HPDE6-E6E7 (cell line): ENCODE measurements around the gene IGSF21.

Source experiments
- DNase-seq: peaks from one replicate; pipeline ENCODE4 v3.0.0; 2011; ENCODE audit warnings: missing footprints; ENCODE audit errors: extremely low spot score

IGSF21 gene

GRCh38 chr1:18299441-18300338, 192.1 kb downstream of the IGSF21 start:
- no peak for DNase-seq

GRCh38 chr1:18300376-18300775, 192.8 kb downstream of the IGSF21 start:
- no peak for DNase-seq

- DNase-seq = no peak
Observed at GRCh38 chr1:18302788-18303413, 195.3 kb downstream of the IGSF21 start.

GRCh38 chr1:18304151-18304869, 196.7 kb downstream of the IGSF21 start:
- no peak for DNase-seq

- DNase-seq = no peak
Observed at GRCh38 chr1:18305182-18305795, 197.7 kb downstream of the IGSF21 start.

GRCh38 chr1:18307329-18307898, 199.8 kb downstream of the IGSF21 start:
- DNase-seq = no peak

GRCh38 chr1:18309552-18310155, 202.1 kb downstream of the IGSF21 start:
- DNase-seq = no peak

- DNase-seq = no peak
Observed at GRCh38 chr1:18312961-18313360, 205.4 kb downstream of the IGSF21 start.

GRCh38 chr1:18313523-18313922, 205.9 kb downstream of the IGSF21 start:
- no peak for DNase-seq

GRCh38 chr1:18314399-18314798, 206.8 kb downstream of the IGSF21 start:
- DNase-seq = no peak

GRCh38 chr1:18315449-18315848, 207.9 kb downstream of the IGSF21 start:
- no peak for DNase-seq

- no peak for DNase-seq
Observed at GRCh38 chr1:18316764-18317163, 209.2 kb downstream of the IGSF21 start.

GRCh38 chr1:18319099-18319498, 211.5 kb downstream of the IGSF21 start:
- DNase-seq = no peak

- DNase-seq = no peak
Observed at GRCh38 chr1:18320051-18320450, 212.5 kb downstream of the IGSF21 start.

- no peak for DNase-seq
Observed at GRCh38 chr1:18322368-18323032, 214.9 kb downstream of the IGSF21 start.

GRCh38 chr1:18323259-18323658, 215.7 kb downstream of the IGSF21 start:
- no peak for DNase-seq

- no peak for DNase-seq
Observed at GRCh38 chr1:18324246-18324645, 216.6 kb downstream of the IGSF21 start.

- no peak for DNase-seq
Observed at GRCh38 chr1:18325136-18325535, 217.5 kb downstream of the IGSF21 start.

GRCh38 chr1:18326211-18326897, 218.8 kb downstream of the IGSF21 start:
- DNase-seq = no peak

GRCh38 chr1:18327650-18328049, 220.1 kb downstream of the IGSF21 start:
- no peak for DNase-seq
